H9 (cell line): ENCODE results near the gene LASP1. TPM values are rescaled to one million over a fixed set of nuclear protein-coding genes. Genes with fewer than 3 reads are reported as not detected.

ENCODE experiments used
- DNase-seq: peaks from one replicate; pipeline ENCODE4 v3.0.0-alpha.2; 2017
- H2AFZ ChIP-seq: one replicate; pipeline ENCODE4 v1.6.1; 2013; ENCODE audit warnings: mild to moderate bottlenecking, low read length, control low read depth, moderate library complexity
- H2AK5ac ChIP-seq: 2 replicates; pipeline ENCODE4 v1.6.1; 2013; ENCODE audit warnings: low read length, control low read depth, mixed read lengths; ENCODE audit not compliant: insufficient read length
- H2BK120ac ChIP-seq: one replicate; pipeline ENCODE4 v1.6.1; 2013; ENCODE audit warnings: low read depth, mild to moderate bottlenecking, low read length, control low read depth, inconsistent platforms; ENCODE audit not compliant: poor library complexity, severe bottlenecking
- H2BK12ac ChIP-seq: 2 replicates; pipeline ENCODE4 v1.6.1; 2013; ENCODE audit warnings: low read length, control low read depth, mixed read lengths, low read depth; ENCODE audit not compliant: insufficient read length
- H2BK15ac ChIP-seq: 2 replicates; pipeline ENCODE4 v1.6.1; 2013; ENCODE audit warnings: low read depth, low read length, control low read depth
- H2BK20ac ChIP-seq: one replicate; pipeline ENCODE4 v1.6.1; 2013; ENCODE audit warnings: low read depth, mild to moderate bottlenecking, low read length, control low read depth, inconsistent platforms; ENCODE audit not compliant: poor library complexity, severe bottlenecking
- H2BK5ac ChIP-seq: 2 replicates; pipeline ENCODE4 v1.6.1; 2013; ENCODE audit warnings: low read length, control low read depth, mixed read lengths; ENCODE audit not compliant: insufficient read length
- H3K14ac ChIP-seq: 2 replicates; pipeline ENCODE4 v1.6.1; 2013; ENCODE audit warnings: low read length, control low read depth; ENCODE audit not compliant: insufficient read depth
- H3K18ac ChIP-seq: 2 replicates; pipeline ENCODE4 v1.6.1; 2013; ENCODE audit warnings: low read depth, mild to moderate bottlenecking, mixed read lengths, low read length, control low read depth; ENCODE audit not compliant: insufficient read length
- H3K23ac ChIP-seq: 2 replicates; pipeline ENCODE4 v1.6.1; 2013; ENCODE audit warnings: low read length, control low read depth, mixed read lengths, low read depth; ENCODE audit not compliant: insufficient read length
- H3K23me2 ChIP-seq: 2 replicates; pipeline ENCODE4 v1.6.1; 2013; ENCODE audit warnings: low read depth, mild to moderate bottlenecking, mixed read lengths, low read length, control low read depth; ENCODE audit not compliant: insufficient read length, poor library complexity, severe bottlenecking
- H3K27ac ChIP-seq: 2 replicates; pipeline ENCODE4 v1.5.1; 2013; ENCODE audit warnings: low read length, control low read depth, mixed read lengths, low read depth; ENCODE audit not compliant: insufficient read length
- H3K27me3 ChIP-seq: 2 replicates; pipeline ENCODE4 v1.6.1; 2013; ENCODE audit warnings: low read length, control low read depth, inconsistent platforms; ENCODE audit not compliant: insufficient read depth
- H3K4ac ChIP-seq: 2 replicates; pipeline ENCODE4 v1.6.1; 2013; ENCODE audit warnings: low read depth, mild to moderate bottlenecking, control low read depth, inconsistent platforms, low read length, moderate library complexity
- H3K4me1 ChIP-seq: 2 replicates; pipeline ENCODE4 v1.6.1; 2013; ENCODE audit warnings: low read length, control low read depth, inconsistent platforms; ENCODE audit not compliant: insufficient read depth
- H3K4me2 ChIP-seq: 2 replicates; pipeline ENCODE4 v1.6.1; 2013; ENCODE audit warnings: low read length, control low read depth, mixed read lengths; ENCODE audit not compliant: insufficient read length, insufficient read depth
- H3K56ac ChIP-seq: 2 replicates; pipeline ENCODE4 v1.6.1; 2013; ENCODE audit warnings: low read depth, mild to moderate bottlenecking, mixed read lengths, low read length, control low read depth; ENCODE audit not compliant: insufficient read length
- H3K79me1 ChIP-seq: 2 replicates; pipeline ENCODE4 v1.6.1; 2013; ENCODE audit warnings: low read depth, mild to moderate bottlenecking, moderate library complexity, low read length, control low read depth, inconsistent platforms; ENCODE audit not compliant: insufficient read depth, poor library complexity, severe bottlenecking
- H3K79me2 ChIP-seq: 2 replicates; pipeline ENCODE4 v1.6.1; 2013; ENCODE audit warnings: low read length, control low read depth, inconsistent platforms; ENCODE audit not compliant: insufficient read depth
- H3K9ac ChIP-seq: 2 replicates; pipeline ENCODE4 v1.6.1; 2013; ENCODE audit warnings: low read length, control low read depth, mixed read lengths; ENCODE audit not compliant: insufficient read length; ENCODE audit errors: extremely low read depth
- H3K9me3 ChIP-seq: one replicate; pipeline ENCODE4 v1.6.1; 2013; ENCODE audit warnings: low read depth, low read length, inconsistent platforms; ENCODE audit not compliant: control insufficient read depth
- H3T11ph ChIP-seq: one replicate; pipeline ENCODE4 v1.6.1; 2013; ENCODE audit warnings: mild to moderate bottlenecking, low read length, control low read depth, inconsistent platforms
- H4K20me1 ChIP-seq: one replicate; pipeline ENCODE4 v1.6.1; 2013; ENCODE audit not compliant: control insufficient read depth, insufficient read length, insufficient read depth
- H4K5ac ChIP-seq: 2 replicates; pipeline ENCODE4 v1.6.1; 2013; ENCODE audit warnings: low read depth, mild to moderate bottlenecking, mixed read lengths, low read length, control low read depth; ENCODE audit not compliant: insufficient read length
- H4K8ac ChIP-seq: replicated peaks from 2 replicates; pipeline ENCODE4 v1.6.1; 2013; ENCODE audit warnings: low read length, control low read depth, mixed read lengths, low read depth; ENCODE audit not compliant: insufficient read length
- H4K91ac ChIP-seq: 2 replicates; pipeline ENCODE4 v1.6.1; 2013; ENCODE audit warnings: low read depth, mild to moderate bottlenecking, moderate library complexity, mixed read lengths, low read length, control low read depth; ENCODE audit not compliant: insufficient read length
- H3K27ac Mint-ChIP-seq, 3 experiments: 2 replicates in 2 of 3; 3 replicates in 1 of 3; pipeline ENCODE4 v1.8.0; 2020 to 2021; ENCODE audit warnings: mixed read lengths in 3 of 3, mild to moderate bottlenecking in 1 of 3, moderate library complexity in 1 of 3
- H3K27me3 Mint-ChIP-seq: 2 replicates; pipeline ENCODE4 v1.8.0; 2021; ENCODE audit warnings: low read depth, mild to moderate bottlenecking, moderate library complexity, mixed read lengths
- H3K36me3 Mint-ChIP-seq, 3 experiments: 2 replicates in 2 of 3; 3 replicates in 1 of 3; pipeline ENCODE4 v1.8.0; 2020 to 2021; ENCODE audit warnings: low read depth in 3 of 3, mixed read lengths in 3 of 3; ENCODE audit not compliant: insufficient read depth in 1 of 3
- H3K4me1 Mint-ChIP-seq, 2 experiments: 2 replicates each; pipeline ENCODE4 v1.8.0; 2020; ENCODE audit warnings: mixed read lengths in 2 of 2
- H3K4me3 Mint-ChIP-seq, 2 experiments: 2 replicates in 1 of 2; 3 replicates in 1 of 2; pipeline ENCODE4 v1.8.0; 2020 to 2021; ENCODE audit warnings: mild to moderate bottlenecking in 2 of 2, mixed read lengths in 2 of 2, moderate library complexity in 1 of 2
- H3K9me3 Mint-ChIP-seq, 2 experiments: 2 replicates in 1 of 2; 3 replicates in 1 of 2; pipeline ENCODE4 v1.8.0; 2020; ENCODE audit warnings: mild to moderate bottlenecking in 2 of 2, mixed read lengths in 2 of 2, moderate library complexity in 1 of 2
- CTCF ChIP-seq: fragments of 200-600 bp; sonication (generic); conservative IDR thresholded peaks from 3 replicates; pipeline ENCODE4 v1.8.0; 2021; ENCODE audit warnings: antibody characterized with exemption, mild to moderate bottlenecking
- WGBS: extraction: QIAGEN DNeasy Blood & Tissue Kit; methylation state at CpG from one replicate; pipeline ENCODE4 v1.1.7; 2013; ENCODE audit warnings: missing lambda C conversion rate, low lambda C conversion rate, mixed read lengths; ENCODE audit not compliant: insufficient read length; ENCODE audit errors: extremely low coverage; 5-methylcytosine and 5-hydroxymethylcytosine counted together
- total RNA-seq: library from RNA; stranded (reverse); gene quantifications from 2 replicates; pipeline ENCODE4 v1.2.1, GENCODE V29; 2021

The LASP1 gene
- total RNA-seq, 1 experiment from 2014 or later = 121 TPM

GRCh38 chr17:38874505-38875400 is 4.9 kb downstream of the LASP1 start:
- Histone ChIP-seq H3K23ac (no peak overlapping the region), H3K4me1 (peaks cover 10% of the 10 kb centered on the region; the same call in 1 of the 2 replicates), H2BK120ac (no peak overlapping the region), H3K79me1 (no peaks in the 10 kb centered on the region), H4K91ac (no peak overlapping the region), H3K23me2 (peaks cover 8% of the 10 kb centered on the region), H4K5ac (no peak overlapping the region), H3K14ac (peak overlapping the region; percentile 60; the same call in 1 of the 2 replicates), H2BK20ac (no peak overlapping the region), H2BK5ac (no peak overlapping the region), H3K9ac (no peak overlapping the region), H3K18ac (no peak overlapping the region), H4K8ac (no peak overlapping the region), H3K56ac (no peak overlapping the region), H2BK12ac (no peak overlapping the region), H3K4me2 (no peak overlapping the region), H3K79me2 (peaks cover 36% of the 10 kb centered on the region; the same call in 1 of the 2 replicates), H4K20me1 (peaks cover 2% of the 10 kb centered on the region), H2AK5ac (no peak overlapping the region), H3K27ac (no peak overlapping the region), H2AFZ (no peak overlapping the region), H3K4ac (no peak overlapping the region), H2BK15ac (no peak overlapping the region), H3T11ph (no peak overlapping the region), H3K27me3 (no peaks in the 10 kb centered on the region), H3K9me3 (no peaks in the 10 kb centered on the region)
- Mint-ChIP-seq H3K9me3 (peaks cover 0 to 3% of the 10 kb centered on the region in 2 experiments; a peak in 1 of 5 replicates), H3K4me3 (peak overlapping the region in 1 of 2 experiments; percentile 57; a peak in 1 of 5 replicates), H3K27ac (peak overlapping the region; percentile 29 to 58 (median 53); a peak in 2 of 7 replicates), H3K27me3 (no peaks in the 10 kb centered on the region), H3K4me1 (peaks cover 62 to 74% of the 10 kb centered on the region in 2 experiments), H3K36me3 (peaks cover 9 to 21% (median 9%) of the 10 kb centered on the region in 3 experiments; a peak in 6 of 7 replicates)
- WGBS = no CpG with 5 or more reads among the region's 10 CpGs
- TF ChIP-seq CTCF = no peak
- peak; percentile 34 for DNase-seq
